ENCODE measurements around the gene NDUFA5.

GRCh38 chr7:123555484-123555883, 2.1 kb downstream of the NDUFA5 start:
- TF ChIP-seq, protein P1, sequence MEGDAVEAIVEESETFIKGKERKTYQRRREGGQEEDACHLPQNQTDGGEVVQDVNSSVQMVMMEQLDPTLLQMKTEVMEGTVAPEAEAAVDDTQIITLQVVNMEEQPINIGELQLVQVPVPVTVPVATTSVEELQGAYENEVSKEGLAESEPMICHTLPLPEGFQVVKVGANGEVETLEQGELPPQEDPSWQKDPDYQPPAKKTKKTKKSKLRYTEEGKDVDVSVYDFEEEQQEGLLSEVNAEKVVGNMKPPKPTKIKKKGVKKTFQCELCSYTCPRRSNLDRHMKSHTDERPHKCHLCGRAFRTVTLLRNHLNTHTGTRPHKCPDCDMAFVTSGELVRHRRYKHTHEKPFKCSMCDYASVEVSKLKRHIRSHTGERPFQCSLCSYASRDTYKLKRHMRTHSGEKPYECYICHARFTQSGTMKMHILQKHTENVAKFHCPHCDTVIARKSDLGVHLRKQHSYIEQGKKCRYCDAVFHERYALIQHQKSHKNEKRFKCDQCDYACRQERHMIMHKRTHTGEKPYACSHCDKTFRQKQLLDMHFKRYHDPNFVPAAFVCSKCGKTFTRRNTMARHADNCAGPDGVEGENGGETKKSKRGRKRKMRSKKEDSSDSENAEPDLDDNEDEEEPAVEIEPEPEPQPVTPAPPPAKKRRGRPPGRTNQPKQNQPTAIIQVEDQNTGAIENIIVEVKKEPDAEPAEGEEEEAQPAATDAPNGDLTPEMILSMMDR (IDR thresholded peaks at IDR 0.05), result no peak
- TF ChIP-seq POLR2A (IDR thresholded peaks at IDR 0.05), result no peak
